ENCODE results near the gene GABBR2.
"Not testable (repeated sequence)": the region's sequence is repeated elsewhere in the genome, so short reads cannot be mapped to it uniquely, and the experiment has no call there.

GABBR2 gene

DNA sequence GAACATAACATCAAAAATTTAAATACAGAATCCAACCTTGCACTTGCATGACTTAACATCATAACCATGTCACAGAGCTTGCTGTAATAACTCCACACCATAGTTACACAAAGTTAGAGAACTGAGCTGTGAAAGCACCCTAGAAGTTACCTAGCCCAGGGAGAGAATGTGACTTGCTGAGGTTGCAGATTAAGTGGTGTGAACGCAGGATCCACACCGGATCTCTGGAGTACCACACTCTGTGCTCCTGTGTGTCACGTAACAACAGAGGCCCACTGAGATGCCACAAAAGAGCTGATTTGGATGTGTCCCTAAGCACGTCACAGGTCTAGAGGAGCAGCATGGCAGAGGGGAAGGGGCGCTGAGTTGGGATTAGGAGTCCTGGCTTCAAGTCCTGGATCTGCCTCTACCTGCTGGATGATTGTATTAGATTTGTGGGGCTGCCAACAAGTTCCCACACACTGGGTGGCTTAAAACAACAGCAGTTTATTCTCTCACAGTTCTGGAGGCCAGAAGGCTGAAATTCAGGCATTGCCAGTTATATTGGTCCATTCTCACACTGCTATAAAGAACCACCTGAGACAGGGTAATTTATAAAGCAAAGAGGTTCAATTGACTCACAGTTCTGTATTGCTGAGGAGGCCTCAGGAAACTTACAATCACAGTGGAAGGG is 240.0 kb downstream of the GABBR2 start:
- no peak for DNase-seq

DNA sequence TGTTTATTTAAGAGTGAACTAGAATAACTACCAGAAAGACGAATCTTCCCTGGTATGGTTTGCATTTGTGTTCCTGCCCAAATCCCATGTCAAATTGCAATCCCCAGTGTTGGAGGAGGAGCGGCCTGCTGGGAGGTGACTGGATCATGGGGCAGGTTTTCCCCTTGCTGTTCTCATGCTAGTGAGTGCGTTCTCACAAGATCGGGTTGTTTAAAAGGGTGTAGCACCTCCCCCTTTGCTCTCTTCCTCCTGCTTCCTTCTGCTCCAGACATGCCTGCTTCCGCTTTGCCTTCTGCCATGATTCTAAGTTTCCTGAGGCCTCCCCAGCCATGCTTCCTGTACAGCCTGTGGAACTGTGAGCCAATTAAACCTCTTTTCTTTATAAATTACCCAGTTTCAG is 242.9 kb downstream of the GABBR2 start:
- DNase-seq = peak; percentile 13

DNA sequence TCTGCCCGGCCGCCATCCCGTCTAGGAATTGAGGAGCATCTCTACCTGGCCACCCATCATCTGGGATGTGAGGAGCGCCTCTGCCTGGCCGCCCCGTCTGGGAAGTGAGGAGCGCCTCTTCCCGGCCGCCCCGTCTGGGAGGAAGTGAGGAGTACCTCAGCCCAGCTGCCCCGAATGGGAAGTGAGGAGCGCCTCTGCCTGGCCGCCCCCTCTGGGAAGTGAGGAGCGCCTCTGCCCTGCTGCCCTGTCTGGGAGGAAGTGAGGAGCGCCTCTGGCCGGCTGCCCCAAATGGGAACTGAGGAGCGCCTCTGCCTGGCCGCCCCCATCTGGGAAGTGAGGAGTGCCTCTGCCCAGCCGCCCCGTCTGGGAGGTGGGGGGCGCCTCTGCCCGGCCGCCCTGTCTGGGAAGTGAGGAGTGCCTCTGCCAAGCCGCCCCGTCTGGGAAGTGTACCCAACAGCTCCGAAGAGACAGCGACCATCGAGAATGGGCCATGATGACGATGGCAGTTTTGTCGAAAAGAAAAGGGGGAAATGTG is 244.5 kb downstream of the GABBR2 start:
- DNase-seq = not testable (repeated sequence)

DNA sequence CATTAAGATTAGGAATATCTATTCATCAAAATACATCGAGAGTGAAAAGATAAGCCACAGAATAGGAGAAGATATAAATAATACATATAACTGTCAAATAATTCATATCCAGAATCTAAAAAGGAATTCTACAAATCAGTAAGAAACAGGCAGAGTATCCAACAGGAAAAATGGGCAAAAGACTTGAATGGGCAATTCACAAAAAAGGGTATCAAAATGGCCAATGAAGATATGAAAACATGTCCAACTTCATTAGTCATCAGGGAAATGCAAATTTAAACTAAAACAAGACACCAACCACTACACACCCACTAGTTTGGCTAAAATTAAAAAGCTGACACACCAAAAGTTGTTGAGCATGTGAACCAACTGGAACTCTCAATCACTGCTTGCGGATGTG is 246.4 kb downstream of the GABBR2 start:
- DNase-seq = no peak

DNA sequence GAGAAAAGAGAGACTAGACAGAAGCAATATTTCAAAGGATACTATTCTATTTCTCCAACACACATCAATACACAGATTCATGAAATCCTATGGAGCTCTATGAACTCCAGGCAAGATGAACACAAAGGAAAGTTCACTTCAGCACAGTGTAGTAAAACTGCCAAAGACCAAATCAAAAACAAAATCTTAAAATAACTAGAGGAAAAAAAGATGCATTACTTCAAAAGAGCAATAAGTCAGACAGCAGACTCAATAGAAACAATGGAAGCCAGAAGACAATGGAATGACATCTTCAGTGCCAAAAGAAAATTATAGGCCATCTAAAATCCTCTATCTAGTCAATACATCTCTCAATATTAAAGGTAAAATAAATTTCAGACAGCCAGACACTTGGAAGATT is 248.0 kb downstream of the GABBR2 start:
- DNase-seq = no peak

DNA sequence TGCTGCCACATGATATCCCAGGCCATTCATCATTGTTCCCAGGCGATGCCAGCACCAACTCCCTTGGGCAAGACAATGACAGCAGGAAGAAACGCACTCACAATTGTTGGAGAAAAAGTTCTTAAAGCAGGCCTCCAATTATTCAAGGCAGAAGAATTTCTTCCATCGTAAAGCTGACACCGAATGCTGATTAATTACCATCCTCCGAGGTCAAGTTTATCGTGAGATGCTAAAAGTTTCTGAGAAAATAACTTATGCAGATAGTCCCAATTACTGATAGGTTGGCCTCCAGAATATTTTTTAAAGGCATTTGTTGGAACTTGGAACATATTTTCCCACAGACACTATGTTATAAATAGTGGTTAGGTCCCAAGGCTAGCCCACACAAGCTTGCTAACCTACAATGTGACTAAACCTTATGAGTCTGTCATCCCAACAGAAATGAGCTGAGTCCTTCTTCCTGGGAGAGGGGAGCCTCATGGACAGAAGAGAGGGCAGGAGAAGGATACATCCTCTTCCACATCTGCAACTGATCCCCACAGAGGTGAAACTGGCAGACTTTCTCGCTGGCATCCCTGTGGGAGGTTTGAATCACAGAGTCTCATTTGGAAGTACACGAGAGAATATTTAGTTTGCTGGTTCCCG is 250.9 kb downstream of the GABBR2 start:
- no peak for DNase-seq

DNA sequence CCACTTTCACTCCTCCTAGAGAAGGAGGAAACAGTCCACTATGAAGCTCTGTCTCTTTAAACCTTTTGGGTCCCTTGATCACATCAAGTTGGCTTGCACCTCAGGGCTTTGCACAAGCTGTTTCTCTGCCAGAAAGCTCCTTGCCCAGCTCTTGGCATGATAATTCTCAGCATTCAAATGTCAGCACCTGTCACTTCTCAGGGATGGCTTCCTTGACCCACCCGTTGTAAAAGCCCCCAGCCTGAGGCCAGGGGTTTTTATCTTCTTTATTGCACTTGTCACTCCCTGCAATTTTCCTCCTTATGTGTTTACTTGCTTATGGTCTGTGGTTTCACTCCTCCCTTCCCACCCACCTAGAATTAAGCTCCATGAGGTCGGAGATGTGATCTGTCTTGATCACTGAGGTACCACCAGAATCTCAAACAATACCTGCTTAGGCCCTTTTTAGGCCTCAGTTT is 252.6 kb downstream of the GABBR2 start:
- DNase-seq = no peak

DNA sequence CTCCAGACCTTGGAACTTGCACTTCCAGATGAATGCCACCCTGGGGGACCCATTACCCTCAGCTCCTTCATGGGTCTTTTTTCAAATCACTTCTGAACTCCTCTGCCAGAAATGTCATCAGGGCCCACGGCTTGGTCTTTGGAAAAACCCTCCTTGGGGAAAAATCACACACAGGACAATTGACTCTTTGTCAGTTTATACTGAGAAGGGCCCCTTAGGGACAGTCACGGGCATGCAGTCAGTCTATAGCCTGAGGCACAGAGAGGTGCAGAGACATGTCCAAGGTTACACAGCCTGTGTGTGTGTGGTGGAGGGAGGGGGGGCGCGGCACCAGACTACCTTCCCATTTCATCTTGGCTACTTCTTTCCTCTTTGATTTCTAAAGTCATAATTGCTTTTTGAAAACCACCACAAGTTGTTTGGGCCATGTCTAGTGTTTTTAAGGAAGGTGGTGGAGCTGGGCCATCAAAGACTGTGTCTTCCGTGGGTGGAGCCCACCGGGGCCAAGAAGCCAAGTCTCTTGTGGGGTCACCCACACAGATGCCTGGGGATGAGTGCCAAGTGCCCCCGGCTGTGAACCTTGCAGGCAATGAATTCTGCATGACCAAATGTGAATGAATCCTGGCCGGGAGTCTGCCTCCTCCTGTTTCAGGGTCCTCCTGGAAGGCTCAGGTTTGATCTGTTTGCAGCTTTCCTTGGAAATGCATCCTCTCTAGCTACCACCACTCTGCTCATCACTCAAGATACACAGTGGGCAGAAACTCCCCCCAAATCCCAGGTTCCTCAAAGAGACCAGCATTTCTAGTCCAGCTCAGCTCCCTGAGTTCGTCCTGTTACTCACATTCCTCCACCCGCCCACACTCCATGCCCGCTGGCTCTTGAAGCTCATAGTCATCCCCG is 253.2 kb downstream of the GABBR2 start:
- no peak for DNase-seq

DNA sequence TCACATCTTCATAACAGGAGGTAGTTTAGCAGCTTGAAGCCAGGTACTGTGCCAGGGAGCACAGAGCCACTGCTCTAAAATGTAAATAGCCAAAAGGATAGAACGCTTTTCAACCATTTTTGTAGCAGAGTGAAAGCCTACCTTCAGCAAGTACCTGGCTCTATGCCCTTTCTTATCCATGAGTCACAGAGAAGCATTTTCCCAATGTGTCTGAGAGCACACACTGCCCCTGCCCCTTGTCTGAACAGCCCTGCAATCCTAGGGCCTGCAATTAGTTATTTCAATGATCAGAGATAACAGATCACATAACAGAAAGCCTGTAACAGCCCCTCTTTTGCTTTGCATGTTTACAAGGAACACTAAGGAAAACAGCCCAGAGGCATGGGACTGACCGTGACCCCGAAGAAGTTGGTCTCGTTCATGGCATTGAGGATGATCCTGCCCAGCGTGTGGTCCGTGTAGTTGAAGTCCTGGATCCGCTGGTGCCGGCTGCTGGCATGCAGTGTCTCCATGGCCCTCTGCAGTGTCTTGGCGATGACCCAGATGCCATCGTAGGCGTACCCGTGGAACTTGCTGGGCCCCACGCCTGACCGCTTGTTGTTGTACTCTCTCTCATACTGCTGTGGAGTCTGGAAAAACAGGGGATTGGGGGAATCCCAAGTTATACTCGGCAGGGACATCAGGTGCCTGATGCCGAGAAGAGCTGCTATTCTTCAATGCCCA is 255.0 kb downstream of the GABBR2 start:
- no peak for DNase-seq

DNA sequence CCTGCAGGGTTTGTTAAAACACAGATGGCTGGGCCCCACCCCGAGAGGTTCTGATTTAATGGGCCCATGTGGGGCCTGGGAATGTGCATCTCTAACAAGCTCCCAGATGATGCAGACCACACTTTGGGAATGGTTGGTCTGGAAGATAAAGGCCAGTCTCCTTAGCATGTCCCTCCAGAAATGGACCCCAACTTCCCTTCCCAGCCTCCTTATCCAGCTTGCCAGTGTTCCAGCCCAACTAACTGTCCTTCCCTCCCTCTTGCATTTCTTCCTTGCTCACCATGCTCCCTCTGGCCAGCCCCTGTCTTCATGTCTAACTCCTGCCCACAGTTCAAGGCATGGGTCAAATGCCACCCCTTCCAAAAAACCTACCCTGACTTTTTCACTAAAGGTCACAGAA is 257.2 kb downstream of the GABBR2 start:
- no peak for DNase-seq

DNA sequence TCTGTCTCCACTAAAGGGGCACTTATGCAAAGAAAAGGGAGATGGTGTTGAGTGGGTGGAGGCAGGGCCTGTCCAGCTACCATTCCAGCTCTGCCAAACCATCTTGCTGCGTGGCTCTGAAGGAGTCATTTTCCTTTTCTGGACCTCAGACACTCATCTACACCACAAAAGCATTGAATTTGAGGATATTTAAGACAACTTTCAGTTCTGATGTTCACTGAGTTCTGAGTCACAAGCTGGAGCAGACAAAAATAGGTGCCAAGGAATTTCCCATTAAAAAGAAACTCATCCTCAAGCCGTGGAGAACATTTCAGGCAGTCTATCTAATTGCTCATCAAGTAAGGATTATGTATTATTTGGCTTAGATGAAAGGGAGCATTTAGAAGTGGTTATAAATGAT is 258.2 kb downstream of the GABBR2 start:
- peak; percentile 29 for DNase-seq

DNA sequence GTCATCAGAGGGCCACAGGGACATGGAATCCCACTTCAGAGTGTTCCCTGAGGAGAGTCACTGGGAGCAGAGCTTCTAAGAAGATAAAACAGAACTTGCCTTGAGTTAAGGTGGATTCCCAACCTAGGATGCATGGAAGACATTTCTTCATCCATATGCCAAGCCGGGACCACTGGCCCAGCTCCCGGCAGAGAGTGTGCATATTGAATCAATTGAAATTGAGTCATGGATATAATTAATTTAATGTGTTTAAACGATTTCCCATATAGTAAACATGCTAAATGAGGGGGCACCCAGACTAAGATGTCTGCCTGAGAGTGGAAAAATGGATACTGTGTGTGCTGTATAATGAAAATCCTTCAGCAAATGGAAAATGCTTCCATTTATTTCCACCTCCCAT is 258.9 kb downstream of the GABBR2 start:
- no peak for DNase-seq

DNA sequence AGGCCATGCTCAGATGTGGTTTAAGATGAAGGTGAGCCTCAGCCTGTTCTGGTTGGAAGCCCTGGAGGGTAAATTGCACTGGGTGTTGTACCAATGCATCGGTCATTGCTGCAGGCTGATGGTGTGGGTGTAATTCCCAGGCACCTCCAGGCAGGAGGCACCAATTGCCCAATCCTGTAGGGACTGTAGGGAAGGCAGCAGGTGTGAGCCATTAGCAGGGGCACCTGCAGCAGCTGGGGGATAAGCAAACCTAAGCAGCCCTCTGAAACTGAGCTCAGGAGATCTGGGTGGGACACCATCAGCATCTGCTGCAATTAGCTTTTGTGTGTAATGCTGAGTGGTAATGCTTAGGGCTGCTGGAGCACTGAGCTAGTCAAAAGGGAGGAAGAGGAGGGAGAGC is 263.2 kb downstream of the GABBR2 start:
- DNase-seq = no peak

DNA sequence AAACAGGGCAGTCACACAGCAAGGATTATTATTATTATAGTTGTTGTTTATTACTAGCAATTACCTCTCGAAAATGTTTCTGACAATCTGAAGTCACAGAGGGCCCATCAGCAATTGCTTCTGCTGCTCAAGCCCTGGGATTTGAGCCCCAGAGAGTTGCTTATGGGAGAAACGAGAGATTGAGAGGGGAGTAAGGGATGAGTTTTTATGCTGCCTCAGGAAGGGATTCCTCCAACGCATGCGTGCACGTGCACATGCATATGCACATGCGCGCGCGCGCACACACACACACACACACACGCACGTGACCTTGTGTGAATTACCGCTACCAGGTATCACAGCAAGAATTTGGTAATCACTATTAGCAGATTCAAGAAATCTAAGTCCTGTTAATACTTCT is 264.1 kb downstream of the GABBR2 start:
- DNase-seq = no peak

DNA sequence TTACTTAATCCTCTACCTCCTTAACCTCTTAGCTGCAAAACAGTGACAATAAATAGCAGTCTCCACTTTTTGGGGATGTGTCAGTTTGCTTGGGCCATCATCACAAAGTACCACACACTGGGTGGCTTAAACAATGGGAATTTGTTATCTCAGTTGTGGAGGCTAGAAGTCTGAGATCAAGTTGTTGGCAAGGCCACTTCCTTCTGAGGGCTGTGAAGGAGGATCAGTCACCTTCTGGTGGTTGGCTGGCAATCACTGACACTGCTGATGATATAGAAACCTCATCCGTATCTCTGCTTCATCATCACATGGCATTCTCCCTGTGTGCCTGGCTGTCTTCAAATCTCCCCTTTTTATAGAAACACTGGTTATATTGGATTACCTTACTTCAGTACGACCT is 266.2 kb downstream of the GABBR2 start:
- no peak for DNase-seq

DNA sequence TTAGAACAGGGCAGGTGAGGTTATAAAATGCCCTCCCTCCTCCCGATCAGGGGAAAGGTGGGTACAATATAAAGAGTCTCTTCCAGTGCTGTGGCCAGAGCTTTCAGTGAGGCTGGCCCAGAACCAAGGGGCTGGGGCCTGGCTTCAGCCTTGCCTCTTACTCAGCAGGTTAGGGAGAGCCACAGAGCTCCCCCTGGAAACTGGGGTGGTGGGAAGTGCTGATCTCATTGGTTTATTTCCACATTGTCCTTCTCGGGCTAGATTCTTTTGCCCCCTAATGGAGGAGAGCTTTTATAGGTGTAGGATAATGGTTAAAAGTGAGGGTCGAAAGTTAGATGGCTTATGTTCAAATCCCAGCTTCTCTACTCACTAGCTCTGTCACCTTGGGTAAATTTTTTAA is 266.6 kb downstream of the GABBR2 start:
- no peak for DNase-seq

DNA sequence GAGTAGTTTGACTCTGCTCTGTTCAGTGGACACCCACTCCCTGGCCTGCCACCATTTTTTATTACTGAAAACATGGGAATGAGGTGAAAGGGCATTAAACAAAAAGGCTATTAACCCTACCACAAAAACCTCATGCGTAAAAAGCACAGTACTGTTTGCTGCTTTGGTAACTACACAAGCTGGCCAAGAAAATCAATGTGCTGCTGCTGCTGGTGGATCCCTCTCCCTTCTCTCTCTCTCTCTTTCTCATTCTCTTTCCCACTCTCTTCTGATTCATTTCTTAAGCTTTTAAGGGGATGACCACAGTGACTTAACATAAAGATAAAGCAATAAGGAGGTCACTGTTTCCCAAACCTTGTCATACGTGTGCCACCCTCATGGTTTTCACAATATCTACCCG is 270.1 kb downstream of the GABBR2 start:
- DNase-seq = no peak

DNA sequence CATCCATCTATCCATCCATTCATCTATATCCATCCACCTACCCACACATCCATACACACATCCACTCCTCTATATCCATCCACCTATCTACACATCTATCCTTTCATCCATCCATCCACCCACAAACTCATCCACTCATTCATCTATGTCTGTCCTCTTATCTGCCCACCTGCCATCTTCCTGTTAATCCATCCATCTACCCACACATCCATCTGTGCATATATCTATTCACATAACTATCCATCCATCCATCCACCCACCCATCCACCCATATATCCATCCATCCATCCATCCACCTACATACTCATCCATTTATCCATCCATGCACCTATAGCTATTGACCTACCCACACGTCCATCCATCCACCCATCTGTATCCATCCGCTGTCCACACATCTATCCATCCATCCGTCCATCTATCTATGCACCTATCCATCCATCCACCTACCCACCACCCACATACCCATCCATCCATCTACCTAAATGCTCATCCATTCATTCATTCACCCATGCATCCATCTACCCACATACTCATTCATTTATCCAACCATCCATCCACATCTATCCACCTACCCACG is 271.2 kb downstream of the GABBR2 start:
- DNase-seq = no peak

DNA sequence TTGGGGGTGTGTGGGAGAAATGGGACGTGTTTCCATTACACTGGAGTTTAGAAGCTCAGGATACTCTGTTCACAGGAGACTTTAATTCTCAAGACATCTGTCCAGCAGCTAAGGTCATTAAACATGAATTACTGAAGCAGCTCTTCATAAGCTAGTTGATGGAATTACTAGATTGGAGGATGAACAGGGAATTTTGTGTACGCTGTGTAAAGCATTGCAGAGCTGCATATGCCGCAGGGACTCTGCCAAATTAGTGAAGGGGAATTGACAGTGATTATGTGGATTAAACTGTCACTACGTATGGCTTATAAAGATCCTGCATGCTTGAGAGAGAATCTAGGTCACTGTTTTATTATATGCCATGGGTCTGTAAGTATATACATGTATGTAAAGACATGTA is 275.8 kb downstream of the GABBR2 start:
- DNase-seq = no peak

DNA sequence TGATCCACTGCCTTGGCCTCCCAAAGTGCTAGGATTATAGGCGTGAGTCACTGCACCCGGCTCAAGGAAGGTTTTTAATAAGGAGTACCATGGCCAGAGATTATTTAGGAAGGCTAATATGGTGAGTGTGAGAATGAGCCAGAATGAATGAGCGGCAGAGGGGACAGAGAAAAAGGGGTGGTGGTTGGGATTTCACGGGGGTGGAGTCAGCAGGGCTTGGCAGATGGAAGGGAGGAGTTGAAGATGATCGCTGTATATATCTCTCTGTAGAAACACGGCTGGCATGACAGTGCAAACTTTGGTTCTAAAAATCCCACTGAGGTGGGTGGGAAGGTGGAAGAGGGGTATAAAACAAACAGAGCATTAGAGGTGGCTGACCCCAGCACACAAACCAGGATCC is 276.6 kb downstream of the GABBR2 start:
- DNase-seq = no peak

DNA sequence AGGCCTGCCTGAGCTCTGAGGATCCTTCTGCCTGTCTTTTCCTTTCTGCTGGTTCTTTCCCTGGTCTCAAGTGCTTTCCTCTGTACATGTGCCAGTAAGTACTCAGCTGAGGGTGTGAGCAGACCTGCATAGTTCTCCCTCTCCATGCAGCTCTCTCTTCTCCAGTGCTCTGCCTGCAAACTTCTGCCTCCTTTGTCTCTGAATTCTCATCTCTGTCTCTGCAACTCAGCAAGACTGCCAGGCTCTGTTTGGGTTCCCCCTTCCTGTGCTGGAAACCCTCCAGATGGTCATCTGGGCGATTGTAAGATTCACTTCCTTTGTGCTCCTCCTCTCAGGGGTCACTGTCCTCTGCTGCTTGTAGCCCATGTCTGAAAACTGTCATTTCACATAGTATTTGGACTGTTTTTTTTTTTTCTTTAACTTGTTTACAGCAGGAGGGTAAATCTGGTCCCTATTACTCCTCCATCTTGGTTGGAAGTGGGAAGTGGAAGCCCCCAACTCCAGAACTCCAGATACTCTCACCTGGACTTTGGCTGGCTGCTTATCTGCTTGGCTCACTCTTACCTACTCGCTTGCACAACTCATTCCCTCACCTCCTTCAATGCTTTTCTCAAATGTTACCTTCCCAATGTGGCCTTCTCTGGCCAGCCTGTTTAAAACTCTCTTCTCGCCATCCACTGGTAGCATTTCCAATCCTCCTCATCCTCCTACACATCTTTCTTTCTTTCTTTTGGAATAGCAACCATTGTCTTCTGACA is 278.0 kb downstream of the GABBR2 start:
- DNase-seq = peak; percentile 6
